GOT3 (cell line): ENCODE measurements around the gene ADORA1.
A peak's percentile ranks its signal among the peaks of the same experiment; 100 is the strongest.

Experiments used
- DNase-seq: peaks from one replicate; lab custom pipeline; 2025; ENCODE audit warnings: mixed read lengths; lab: John Stamatoyannopoulos, UW

Gene ADORA1

DNA sequence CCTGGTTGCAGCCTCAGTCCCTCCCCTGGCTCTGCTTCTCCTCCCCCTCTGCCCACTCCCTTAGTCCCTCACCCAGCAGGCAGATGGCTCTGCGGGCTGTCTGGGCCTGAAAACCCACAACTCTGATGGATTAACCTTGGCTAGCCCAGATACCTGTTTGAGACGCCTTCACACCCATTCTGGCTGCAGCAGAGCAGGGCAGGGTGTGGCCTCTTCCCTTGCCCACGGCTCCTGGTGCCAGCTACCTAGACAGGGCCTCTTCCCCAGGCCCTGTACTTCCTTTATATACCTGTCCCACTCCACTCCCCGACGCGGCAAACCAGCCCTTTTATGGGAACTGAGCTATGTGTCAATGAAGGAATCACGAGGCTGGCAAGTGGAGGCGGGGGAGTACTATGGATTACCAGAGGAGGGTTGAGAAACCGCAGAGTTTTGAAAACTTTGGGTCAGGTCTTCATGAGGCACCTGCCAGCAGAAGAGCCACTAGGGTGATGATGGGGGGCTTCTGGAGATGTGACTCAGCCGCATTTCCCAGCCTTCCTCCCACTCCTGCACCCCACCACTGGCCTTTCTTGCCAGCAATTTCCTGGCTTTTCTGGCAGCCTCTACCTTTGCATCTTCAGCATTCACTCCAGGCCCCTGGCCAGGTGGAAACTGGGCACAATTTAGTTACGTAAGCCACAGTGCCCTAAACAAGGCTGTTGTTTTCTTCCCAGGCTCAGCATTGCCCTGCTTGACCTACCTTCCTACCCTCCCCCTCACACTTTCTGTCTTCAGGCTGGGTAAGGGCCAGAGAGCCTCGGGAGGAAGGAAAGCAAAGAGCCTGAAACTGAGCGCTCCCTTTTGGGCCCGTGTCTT is 59.1 kb downstream of the ADORA1 start, which contains the start of gene CHI3L1:
CHI3L1 (minus strand) TSS at position 259 of the 858 bp plus-strand sequence; CDS start at position 178, 81 bp downstream.
- no peak for DNase-seq

- no peak for DNase-seq
Measured at GRCh38 chr1:203187304-203187685, 59.8 kb downstream of the ADORA1 start.

DNA sequence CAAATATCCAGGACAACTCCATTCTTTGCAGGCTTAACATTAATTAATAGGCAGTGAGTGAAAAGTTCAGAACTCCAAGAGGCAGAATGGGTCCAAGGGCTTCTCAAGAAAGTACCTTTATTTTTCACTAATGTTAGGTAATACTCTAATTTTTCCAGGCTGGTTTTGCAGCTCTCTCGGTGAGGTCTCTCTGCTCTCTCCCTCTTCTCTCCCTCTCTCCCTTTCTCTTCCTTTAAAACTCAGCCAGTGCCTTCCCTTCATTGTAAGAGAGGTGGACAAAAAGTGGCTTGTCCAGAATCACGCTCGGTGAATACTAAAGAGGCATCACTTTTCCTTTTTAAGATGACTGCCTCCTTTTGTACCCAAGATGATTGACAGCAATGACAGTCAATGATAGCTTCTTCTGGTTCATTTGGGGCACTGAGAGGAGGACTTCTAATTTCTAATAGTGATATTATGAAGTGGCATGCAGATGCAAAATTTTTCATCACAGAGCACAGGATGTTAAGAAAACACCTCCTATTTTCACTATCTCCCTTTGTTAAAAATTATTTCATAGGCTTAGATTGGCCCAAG is 60.3 kb downstream of the ADORA1 start:
- no peak for DNase-seq

GRCh38 chr1:203188686-203189232 is 61.2 kb downstream of the ADORA1 start:
- no peak for DNase-seq

- DNase-seq: no peak
Measured at GRCh38 chr1:203189951-203190352, 62.4 kb downstream of the ADORA1 start.

GRCh38 chr1:203190949-203191348 is 63.4 kb downstream of the ADORA1 start:
- DNase-seq: no peak

DNA sequence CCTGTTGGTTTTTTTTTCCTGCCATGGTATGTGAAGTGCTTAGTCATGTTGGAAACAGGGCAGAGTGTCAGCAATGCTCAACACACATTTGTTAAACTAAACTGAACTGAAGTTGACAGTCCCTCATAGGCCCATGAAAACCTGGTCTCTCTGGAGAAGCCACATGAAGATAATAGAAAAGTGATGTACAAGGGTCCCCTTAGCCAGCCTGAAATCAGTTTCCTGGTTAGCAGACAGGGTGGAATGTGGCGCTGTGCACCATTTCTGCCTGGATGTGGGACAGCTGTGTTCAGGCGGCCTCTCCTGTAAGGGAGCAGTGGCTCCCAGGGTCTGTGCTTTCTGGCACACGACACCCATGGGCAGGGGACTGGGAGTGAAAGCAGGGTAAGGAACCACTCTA is 68.8 kb downstream of the ADORA1 start:
- DNase-seq: no peak

GRCh38 chr1:203197625-203198024 is 70.1 kb downstream of the ADORA1 start:
- no peak for DNase-seq

DNA sequence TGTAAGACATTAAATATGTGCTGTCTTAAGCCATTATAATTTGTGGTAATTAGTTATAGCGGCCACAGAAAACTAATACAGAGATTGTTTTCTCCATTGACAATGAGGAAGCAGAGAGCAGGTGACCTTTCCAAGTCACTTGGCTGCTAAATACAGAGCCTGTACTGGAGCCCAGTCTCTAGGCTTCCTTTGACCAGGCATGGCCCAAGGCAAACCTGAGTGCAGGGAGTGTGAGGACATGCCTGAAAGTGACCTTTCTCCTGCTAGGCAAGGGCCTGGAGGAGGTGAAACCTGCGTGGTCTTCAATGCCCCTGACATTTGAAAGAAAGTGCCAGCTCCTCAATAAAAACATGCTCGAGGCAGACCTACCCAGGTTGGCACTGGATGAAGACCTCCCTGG is 71.5 kb downstream of the ADORA1 start:
- no peak for DNase-seq

DNA sequence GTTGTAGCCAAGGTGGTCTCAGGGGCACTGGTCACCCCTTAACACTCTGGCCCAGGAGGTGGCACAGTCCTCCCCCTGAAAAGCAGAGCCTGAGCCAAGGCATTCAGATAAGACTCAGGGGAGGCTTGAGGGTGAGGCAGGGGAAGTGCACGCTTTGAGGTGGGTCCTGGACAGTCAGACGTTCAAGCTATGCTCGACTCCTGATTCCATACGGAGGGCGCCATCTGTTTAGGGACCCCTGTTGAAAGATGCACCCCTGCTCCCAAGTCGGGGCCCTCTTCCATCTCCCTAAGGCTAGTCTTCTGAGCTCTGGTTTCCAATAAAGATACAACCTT is 71.9 kb downstream of the ADORA1 start:
- DNase-seq: no peak

DNA sequence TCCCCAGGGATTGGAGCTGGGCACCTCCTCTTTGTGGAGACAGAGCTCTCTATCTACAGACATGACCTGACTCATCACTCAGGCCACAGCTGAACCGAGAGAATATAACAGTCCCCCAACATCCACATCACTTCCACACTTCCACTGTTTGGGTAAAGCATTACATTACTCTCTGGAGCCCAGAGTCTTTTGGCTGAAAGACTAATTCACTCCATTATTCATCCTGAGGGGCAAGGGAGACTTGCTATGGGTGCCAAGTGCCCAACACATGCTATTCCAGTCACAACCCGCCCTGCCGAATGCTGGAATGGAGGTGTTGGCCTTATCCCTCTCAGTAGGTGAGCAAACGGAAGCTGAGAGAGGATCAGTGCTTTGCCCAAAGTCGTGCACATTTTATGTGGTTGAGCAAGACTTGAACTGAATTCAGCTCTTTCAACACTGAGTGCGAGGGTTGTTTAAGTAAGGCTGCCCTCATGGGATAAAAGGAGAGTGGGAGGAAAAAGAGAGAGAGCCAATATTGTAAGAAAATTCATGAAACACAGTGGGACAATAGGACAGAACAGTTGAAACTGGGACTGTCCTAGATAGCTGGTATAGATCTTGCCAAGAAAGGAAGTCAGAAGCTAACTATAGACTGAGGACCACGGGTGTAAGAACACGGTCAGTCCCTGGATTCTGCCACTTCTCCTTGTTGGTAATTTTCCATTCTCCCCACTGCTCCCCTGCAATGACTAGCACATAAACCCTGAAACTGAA is 72.5 kb downstream of the ADORA1 start:
- peak; percentile 41 for DNase-seq

DNA sequence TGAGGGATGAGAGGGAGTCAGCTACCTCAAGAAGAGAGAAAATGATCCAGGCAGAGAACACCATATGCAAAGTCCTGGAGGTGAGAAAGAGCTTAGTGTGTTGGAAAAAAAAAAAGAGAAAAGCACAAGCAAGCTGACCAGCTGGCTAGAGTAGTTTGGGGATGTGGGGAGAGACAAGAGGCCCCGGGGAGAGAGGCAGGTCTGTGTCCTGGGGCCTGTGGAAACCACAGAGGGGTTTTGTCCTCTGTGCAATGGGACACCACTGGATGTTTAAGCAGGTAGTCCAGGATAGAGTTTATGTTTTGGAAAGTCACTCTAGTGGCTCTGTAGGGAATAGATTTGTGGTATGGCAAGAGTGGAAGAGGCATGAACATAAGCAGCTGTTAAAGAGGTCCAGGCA is 73.4 kb downstream of the ADORA1 start:
- no peak for DNase-seq

DNA sequence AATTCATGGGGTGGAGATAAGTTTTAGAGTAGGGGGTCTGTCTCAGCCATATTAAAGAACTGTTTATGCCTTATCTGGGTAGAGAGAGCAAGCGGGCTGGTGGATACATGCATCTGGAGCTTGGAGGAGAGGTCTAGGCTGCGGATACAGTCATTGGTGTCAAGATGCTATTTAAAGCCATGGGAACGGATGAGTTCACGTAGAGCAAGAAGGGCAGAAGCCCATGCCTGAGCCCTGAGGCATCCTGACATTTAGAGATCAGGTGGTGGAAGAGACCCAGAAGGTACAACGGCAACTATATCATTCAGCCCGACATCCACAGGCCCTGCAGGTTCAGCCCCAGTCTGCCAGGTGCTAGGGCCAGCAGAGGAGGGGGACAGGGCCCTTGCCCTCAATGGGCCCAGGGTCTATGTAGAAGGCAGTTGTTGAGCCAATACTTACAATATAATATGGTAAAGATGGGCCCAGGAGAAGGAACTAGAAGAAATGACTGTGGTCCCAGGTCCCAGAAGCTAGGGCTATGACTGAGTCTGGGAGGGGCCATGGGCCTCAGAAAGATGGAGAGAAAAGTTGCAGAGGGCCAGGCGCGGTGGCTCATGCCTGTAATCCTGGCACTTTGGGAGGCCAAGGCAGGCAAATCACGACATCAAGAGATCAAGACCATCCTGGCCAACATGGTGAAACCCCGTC is 74.1 kb downstream of the ADORA1 start:
- DNase-seq: no peak

DNA sequence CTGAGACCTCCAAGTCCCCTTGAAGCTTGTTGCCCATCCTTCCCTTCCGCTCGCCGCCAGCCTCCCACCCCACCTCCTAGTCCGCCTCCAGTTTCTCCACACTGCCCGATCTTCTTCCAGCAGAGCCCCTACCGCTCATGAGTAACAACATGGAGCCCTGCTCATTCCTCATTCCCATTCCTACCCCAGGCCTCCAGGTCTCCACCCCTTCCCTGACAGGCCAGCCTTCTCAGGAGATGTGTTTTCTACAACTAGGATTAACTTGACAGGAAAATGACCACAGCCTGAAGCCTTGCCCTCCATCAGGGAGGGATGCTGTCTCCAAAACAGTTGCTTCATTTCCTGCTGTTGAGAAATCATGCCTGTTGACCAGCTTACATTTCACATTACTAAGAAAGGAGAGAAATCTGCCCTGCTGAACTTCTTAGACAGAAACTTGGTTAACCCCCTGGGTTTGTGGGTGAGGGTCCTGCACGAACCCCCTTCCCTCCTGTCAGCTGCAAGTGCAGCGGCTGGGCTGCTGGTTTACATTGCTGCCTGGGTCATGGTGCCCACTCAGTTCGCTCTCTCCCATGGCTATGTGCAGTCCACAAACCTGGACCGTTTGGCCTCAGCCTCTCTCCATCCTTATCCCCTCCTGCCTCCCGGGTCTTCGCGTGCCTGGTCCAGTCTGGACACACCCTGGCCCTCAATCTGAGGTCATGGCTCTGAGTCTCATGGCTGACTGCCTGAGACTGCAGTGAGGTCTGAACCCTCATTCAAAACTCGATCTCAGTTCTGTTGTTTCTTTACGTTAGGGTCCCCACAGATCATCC is 75.1 kb downstream of the ADORA1 start:
- DNase-seq: peak; percentile 61

DNA sequence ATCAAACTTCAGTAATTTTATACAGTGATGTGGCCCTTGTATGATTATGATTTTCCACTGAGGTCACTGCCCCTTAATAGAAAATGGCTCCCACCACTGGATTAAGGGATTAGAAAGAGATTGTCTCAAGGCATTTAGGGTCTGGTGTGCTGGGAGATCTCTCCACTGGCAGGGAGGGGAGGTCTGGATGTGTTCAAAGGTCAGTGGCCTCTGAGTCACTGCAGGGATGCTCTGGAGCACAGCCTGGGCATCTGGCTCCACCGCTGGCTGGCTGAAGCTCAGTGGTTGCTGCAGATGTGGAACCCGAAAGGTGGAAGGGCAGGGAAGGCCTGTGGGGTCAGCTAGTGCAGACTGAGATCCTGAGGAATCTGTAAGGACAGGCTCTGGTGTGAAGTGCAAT is 77.2 kb downstream of the ADORA1 start:
- DNase-seq: no peak

DNA sequence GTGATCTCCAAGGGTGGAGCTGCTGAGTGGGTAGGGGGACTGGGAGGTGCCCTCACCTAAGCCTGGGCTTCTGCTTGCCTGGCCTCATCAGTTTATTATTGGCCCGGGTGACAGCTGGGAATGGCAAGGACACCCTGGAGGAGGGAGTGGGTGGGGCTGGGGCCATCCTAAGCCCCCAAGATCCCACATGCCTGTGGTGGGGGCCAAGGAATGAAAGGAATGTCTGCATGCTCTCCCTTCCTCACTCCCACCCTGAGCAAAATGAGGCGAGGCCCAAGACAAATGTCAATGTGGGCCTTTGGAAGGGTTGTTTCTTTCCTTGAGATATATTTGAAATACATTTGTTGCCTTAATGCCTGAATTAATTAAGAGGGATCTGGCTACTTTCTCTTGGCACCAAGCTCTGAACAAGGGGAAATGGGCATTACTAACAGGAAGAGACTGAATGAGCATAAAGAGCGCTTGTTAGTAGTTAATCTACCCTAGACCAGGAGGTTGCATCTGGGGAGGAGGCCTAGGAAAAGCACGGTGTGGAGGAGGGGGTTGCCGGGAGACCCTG is 78.7 kb downstream of the ADORA1 start:
- DNase-seq: no peak

- no peak for DNase-seq
Measured at GRCh38 chr1:203207751-203208150, 80.2 kb downstream of the ADORA1 start.

- DNase-seq: no peak
Measured at GRCh38 chr1:203208181-203208580, 80.7 kb downstream of the ADORA1 start.

GRCh38 chr1:203210350-203210749 is 82.8 kb downstream of the ADORA1 start:
- no peak for DNase-seq

DNA sequence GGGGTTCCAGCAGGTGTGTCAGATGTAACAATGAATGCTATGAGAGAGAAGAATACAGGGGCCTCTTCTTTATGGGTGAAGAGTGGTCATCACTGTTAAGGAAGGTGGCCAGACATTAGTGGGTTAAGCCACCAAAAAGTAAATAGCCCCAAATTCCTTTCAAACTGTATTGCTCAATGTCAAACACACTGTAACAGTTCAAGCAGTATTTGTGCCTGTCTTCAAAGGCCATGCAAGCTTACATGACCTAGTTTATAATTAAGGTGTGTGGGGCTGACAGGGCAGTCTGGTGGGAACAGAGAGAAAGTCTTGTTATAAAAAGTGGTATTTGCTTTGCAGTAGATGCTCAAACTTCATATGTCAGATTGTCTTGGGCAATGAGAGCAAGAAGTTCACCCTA is 83.5 kb downstream of the ADORA1 start:
- DNase-seq: no peak

GRCh38 chr1:203211812-203212211 is 84.3 kb downstream of the ADORA1 start:
- DNase-seq: no peak
